Measurements from ENCODE around the gene CCDC150.
"Not testable (repeated sequence)": the region's sequence is repeated elsewhere in the genome, so short reads cannot be mapped to it uniquely, and the experiment has no call there.

CCDC150 gene

DNA sequence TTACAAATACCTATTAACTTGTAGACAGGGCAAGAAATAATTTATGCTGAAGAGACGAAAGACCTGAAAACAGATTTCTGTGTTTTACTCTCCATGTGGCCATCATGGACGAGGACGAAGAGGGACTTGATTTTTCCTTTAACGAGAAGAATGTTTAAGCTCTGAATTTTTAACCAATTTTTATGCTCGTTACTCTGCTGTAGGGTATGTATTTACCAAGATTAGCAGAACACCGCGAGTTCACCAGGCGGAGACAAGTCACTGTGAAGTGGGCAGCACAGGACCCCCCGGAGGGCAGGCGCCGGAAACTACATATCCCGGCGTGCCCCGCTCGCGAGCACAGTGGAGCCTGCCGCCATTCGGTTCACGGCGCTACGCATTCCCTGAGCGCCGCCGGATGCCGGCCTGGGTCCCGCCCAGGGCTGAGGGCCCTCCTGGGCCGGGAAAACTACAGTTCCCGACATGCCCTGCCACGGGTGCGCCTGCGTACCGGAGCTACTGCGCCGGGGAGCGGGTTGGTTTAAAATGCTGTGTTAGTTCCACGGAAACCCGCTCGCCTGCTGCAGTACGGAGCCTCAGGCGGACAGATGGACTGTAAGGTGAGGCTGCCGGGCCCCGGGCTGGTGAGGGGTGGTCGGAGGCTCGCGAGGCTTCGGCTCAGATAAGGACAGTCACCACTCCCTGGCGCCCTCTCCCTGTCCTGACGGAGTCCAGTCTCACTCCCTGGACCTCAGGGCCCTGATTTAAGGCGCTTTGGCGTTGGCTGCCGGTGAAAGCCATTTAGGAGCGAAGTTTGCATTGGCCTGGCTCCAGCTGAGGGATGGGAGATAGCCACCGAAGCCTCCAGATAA, at the start of gene CCDC150:
Gene CCDC150, plus strand, starts transcription at position 536 of the 851 bp plus-strand sequence. Its CDS starts 52 bp downstream, at position 588.
- peak; percentile 94 for DNase-seq

DNA sequence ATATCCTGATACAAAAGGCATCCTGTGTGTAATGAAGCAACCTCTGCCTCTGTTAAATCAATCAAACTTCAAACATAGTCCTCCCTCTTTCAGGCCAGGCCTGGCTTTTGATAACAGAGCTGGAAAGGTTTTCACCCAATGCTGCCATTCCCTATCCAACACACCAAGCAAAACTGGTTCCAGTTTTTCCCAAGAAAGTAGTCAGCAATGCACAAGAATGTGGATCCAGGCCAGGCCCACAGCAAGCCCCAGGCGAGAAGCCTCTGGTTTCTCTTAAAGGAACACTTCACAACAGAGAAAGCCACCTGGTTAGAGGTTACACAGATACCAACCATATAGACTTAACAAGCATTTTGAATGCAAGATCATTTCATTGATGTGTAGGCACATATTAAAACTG, 49.2 kb upstream of the CCDC150 start:
- DNase-seq = no peak

DNA sequence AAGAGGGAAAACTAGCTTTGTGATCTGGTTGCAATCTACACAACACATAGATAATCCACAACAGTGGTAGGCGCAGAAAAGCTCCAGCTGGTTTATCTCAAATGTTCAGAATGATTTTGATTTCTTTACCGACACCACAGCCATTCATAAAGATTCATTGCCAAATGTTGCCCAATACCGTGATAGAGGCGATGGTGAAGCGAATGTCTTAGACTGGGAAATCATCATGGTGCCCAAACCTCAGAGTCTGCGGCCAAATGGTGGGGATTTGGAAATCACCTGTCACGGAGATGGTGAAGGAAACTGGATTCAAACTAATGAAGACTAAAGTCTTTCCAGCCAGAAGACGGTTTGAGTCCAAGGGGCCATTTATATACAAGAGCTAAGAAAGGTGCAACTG, 48.5 kb upstream of the CCDC150 start:
- no peak for DNase-seq

DNA sequence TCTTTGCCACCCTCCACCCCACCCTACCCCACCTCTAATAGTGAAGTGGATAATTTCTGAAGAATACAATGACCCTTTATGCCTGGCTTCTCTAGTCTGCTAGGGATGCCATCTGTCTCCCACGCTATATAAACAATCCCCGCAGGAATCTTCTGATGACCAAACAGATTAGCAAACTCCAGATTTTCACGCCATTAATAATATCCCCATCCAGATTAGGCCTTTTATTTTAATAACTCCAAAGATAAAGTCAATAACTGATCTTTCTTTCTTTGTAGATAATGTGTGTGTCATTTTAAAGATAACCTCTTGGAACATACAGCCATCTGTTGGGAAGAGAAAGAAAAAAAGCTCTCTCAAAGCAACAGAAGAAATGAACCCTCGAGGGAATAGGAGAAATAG, 47.9 kb upstream of the CCDC150 start:
- peak; percentile 74 for DNase-seq

DNA sequence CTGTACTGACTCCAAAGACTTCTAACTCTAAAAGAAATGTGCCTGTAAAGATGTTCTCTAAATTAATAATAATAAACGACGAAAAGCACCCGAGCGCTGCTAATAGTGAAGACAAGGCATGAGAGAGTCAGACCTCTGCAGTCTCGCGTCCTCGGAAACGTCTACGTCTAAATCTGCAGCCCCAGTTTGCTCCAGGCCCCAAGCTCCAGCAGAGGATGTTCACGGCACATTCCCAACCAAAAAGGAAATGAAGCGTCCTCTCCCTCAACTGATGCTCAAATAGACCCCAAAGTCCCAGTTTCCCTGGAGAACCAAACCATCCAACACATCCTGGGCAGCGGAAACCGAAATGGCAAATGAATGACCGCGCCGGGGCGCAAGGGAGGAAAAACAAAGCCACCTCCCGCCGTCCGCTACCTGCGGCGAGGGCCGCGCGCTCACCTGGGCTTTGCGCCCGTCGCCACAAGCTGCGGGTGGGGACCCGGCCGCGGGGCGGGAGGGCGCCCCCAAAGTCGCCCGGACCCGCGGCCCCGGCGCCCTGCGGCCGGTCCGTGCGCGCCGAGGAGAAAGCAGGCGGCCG, 47.1 kb upstream of the CCDC150 start:
- DNase-seq = peak; percentile 75

DNA sequence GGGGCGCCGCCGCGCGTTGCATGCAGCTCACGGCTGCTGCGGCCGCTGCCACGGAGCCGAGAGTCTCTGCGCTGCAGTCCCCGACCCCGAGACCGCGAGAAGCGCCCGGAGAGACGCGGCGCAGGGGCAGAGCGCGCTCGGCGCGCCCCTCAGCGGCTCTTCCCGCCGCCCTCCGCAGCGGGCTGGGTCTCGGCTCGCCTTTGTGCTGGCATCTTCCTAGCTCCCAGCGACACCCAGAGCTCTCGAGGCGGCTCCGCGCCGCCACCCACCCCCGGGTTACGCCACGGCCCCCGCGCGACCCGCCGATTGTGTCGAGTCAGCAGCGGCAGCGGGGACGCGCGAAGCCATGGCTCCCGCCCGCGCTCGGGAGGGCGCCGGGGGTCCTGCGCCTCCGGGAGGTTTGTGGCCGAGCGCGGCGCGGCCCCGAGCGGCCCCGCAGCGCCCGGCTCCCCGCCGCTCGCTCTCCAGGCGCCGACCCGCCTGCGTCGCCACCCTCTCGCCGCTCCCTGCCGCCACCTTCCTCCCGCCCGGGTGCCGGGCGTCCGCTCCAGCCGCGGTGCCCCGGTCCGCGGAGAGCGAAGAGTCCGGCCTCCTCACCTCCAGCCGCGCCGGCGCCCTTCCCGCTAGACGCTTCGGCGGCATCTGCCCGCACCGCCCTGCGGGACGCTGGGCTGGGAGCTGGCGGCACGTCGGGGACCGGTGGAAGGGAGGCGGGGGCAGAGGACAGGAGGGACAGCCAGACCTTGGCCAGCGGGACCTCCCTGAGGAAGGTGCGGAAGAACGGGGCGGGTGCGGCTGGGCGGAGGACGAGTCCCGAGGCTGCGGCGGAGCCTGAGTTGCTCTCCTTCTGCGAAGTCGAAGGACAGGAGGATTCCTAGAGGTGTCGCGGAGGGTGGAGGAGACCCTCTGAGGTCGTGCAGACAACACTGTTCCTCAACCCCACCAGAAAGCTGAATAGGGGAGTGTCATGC, 46.3 kb upstream of the CCDC150 start, which contains the start of gene HECW2:
Gene HECW2, minus strand, starts transcription at position 644 of the 971 bp plus-strand sequence.
- peak; percentile 81 for DNase-seq

DNA sequence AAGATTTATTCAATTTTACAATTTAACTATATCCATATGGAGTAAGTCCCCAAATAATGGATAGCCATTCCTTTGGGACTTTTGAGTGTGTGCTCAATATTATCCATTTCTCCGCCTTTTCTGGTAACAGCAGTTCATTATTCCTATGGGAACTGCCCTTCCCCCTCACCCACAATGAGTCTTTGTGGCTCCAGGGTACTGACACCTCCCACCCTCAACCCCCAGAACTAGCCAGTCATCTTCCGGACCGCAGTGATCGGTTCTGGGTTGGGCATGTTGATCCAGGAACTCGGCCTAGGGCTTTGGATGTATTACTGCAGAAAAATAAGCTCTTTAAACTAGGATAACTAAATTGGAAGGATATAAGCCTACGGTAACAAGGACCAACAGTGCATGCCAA, 45.4 kb upstream of the CCDC150 start:
- peak; percentile 81 for DNase-seq

DNA sequence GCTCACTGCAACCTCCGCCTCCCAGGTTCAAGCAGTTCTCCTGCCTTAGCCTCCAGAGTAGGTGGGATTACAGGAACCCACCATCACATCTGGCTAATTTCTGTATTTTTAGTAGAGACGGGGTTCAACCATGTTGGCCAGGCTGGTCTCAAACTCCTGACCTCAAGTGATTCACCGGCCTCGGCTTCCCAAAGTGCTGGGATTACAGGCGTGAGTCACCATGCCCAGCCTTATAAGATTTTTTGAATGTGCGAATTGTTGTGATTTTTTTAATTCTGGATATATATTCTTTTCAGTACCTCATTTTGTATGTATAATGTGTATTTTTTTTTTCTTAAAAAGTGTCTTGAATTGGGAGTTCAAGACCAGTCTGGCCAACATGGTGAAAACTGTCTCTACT, 42.0 kb upstream of the CCDC150 start:
- no peak for DNase-seq

DNA sequence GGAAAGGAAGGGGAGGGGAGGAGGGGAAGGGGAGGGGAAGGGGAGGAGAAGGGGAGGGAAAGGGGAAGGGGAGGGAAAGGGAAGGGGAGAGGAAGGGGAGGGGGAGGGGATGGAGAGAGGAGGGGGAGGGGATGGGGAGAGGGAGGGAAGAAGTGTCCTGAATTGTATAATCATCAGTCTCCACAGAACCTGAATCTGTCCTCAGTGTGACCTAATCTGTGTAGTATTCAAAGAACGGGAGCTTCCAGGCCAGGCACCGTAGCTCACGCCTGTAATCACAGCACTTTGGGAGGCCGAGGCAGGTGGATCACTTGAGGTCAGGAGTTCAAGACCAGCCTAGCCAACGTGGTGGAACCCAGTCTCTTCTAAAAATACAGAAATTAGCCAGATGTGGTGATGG, 41.1 kb upstream of the CCDC150 start:
- no peak for DNase-seq

DNA sequence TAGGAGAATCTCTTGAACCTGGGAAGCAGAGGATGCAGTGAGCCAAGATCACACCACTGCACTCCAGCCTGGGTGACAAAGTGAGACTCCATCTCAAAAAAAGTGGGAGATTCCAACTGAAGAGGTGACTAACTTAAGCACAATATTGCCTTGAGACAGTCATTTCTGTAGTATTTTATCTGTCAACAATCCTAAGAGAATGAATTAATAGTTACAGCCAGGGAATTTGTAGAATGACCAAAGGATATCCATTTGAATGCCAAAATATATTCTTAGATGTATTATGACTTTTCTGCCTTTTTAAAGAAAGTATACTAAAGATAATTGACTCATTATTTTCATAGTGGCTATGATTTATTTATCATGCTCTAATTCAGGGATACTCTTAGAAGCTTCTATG, 40.7 kb upstream of the CCDC150 start:
- no peak for DNase-seq

DNA sequence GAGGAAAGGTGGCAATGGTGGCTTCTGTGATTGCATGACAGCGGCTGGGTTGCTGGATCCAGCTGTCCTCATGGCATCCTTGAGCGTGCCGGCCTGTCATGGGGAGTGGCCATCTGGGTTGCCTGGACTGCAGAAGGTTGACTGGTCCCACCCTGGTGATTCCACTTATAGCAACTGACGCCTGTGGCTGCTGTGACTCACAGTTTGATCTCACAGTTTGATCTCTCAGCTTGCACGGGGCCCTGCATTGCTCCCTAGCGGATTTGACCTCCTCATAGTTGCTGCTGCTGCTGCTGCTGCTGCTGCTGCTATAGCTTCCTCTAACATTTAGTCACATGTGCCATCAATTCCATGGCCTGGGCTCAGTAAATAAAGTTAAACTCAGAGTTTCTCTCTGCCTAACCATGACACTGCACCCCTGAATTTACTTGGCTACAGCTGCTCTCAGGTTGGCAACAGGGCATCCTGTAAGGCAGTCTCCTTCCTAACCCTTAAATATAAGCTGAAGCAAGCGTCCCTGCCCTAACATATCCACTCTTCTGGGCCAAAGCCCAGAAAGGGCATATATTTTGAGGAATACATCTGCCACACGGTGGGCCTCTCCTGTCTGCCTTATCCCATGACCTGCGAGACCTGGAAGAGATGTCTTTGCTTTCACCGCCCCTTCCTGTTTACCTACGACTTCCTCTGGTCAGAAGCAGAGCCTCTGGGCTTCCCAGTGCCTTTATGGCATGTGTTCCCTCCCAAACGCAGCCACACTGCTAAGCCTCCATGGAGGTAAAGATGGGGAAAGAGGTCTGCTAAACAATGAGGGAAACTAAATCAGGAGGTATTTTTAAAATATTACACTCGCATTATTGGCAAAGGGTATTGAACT, 37.8 kb upstream of the CCDC150 start:
- DNase-seq = no peak

DNA sequence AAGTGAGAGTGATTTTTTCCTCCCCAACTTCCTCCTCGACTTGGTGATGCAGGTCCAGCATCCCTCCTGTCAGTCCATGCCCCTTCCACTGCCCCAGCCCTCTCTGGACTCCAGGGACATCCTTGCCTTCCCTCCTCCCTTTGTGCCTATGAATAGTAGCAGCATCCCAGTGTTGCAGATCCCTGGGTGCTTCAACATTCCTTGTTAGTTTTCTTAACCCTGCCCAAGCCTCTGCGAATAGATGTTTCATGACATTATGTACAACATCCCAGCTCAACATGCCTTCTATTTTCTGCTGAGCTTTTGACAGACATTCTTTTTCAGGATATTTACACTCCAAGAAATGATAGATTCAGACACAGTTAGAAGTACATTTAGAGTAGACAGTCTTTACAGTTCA, 35.3 kb upstream of the CCDC150 start:
- DNase-seq = no peak

DNA sequence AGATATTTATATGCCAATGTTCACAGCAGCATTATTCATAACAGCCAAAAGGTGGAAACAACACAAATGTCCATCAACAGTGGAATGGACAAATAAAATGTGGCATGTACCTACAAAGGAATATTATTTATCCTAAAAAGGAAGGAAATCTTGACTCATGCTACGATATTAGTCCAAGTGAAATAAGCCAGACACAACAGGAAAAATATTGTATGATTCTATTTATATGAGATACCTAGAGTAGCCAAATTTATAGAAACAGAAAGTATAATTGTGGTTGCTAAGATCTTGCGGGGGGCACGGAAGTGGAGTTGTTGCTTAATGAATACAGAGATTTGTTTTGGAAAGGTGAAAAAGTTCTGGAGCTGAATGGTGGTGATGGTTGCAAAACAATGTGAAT, 33.0 kb upstream of the CCDC150 start:
- DNase-seq = no peak

DNA sequence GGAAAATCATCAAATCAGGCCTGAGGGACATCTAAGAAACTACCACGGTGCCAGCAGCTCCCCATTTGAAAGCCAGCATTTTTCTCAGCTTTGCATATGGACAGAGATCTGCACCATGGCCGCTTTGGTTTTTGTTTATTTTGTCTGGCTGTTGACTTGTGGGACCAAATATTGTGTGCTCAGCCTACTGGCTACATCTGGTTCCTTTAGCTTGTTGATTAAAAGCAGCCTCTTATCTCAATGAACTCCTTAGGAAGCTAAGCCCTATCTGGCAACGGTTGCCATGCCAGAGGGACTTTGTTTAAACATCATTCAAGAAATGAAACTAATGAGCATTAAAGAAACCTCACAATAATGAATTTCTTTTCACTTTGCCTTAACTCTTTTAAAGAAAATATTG, 32.4 kb upstream of the CCDC150 start:
- DNase-seq = no peak

DNA sequence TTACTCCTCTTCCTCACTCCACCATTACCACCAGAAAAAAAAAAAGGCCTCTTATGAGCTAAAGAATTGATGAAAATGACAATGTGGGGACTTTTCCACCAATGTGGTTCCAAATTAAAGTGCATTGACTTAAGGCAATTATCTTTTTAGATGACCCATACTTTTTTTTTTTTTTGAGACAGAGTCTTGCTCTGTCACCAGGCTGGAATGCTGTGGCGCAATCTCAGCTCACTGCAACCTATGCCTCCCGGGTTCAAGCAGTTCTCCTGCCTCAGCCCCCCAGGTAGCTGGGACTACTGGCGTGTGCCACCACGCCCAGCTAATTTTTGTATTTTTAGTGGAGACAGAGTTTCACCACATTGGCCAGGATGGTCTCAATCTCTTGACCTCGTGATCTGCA, 31.6 kb upstream of the CCDC150 start:
- DNase-seq = not testable (repeated sequence)

DNA sequence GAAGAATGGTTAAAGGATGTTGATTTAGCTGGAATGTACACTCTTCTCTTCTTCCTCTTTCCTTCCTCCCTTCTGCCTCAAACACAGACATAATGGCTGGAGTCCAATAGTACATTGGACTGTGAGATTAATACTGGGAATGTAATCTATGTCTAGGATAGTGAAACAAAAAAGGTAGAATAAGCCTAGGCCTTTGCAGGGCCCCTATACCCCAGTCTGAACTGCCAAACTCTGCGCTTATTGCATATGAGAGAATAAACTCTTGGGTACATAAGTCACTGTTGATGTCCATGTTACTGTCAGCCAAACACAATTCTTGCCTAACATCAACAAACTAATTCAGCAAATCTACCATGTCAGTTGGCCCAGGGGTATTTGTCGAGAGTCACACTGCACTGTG, 29.7 kb upstream of the CCDC150 start:
- no peak for DNase-seq

DNA sequence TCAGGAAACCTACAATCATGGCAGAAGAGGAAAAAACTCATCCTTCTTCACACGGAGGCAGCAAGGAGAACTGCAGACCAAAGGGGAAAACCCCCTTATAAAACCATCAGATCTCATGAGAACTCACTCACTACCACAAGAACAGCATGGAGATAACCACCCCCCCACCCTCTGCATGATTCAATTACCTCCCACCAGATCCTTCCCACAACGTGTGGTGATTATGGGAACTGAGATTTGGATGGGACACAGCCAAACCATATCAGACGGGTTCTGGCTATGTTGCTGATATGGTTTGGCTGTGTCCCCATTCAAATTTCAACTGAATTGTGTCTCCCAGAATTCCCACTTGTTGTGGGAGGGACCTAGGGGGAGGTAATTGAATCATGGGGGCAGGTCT, 28.7 kb upstream of the CCDC150 start:
- no peak for DNase-seq

DNA sequence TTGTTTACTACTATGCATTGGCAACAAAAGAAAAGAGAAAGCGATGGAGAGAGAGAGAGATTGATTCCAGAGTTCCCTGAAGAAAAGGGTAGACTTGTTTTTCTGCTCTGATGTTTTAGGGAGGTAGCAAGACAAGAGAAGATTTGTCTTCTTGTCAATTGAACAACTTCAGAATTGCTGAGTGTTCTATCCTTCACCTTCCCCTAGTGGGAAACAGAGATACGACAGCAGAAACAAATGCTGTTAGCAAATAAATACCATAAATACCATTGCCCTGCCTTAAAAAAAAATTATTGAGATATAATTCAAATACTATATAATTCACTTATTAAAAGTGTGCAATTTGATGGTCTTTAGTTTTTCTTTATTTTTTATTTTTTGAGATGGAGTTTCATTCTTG, 26.2 kb upstream of the CCDC150 start:
- DNase-seq = no peak

DNA sequence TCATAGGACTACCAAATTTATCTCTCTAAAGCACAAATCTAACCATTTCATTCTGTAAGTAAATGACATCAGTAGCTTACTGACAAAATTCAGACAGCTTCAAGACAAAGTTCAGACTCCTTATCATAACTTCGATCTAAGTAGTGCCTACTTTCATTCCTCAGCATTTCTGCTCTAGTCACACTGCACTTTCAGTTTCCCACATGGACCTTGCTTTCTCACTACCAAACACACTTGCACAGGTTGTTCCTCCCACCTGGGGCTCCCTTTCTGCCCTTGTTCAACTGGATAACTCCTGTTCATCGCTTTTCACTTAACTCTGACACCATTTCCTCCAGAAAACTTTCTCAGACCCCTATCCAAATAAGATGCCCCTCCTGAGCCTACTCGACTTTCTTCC, 22.1 kb upstream of the CCDC150 start:
- no peak for DNase-seq

DNA sequence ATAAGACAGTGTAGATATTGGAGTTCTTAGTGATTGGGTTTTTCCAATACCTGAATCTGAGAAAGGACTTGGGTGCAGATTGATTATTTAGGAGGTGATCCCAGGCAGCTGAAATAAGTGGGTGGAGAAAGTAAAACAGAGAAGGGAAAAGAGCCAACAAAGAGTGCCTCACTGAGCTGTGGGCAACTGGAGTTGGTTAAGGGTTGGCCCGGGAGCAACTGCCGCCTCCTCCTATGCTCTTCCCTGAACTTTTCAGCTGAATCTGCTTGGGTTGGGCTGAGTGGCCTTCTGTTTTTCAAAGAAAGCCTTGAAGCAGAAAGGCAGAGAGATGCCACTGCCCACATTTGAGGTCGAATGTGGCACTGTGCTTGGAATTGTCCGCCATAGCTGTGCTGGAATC, 20.9 kb upstream of the CCDC150 start:
- DNase-seq = no peak

DNA sequence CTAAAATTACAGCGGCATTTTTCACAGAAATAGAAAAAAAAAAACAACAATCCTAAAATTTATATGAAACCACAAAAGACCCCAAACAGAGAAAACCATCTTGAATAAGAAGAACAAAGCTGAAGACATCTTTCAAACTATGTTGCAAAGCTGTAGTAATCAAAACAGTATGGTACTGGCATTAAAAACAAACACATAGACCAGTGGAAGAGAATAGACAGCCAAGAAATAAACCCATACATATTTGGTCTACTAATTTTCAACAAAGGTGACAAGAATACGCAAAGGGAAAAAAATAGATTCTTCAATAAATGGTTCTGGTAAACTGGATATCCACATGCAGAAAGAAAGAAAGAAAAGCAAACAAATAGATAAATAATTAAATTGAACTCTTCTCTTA, 9.0 kb upstream of the CCDC150 start:
- no peak for DNase-seq

DNA sequence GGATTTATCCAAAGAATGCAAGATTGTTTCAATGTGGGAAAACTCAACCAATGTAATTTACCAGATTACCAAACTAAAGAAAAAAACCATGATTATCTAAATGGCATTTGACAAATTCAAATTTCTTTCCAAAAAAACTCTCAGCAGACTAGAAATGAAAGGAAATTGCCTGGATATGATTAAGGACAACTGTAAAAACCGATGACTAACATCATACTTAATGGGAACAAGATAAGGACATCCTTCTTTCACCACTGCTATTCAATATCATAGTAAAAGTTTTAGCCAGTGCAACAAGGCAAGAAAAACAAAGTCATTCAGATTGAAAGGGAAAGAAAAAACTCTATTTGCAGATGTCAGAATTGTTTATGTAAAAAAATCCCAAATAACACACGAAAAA, 4.4 kb upstream of the CCDC150 start:
- DNase-seq = no peak
